HG03469 (cell line): ENCODE measurements around the gene TNRC6C.

Experiments used
- ATAC-seq: cut with Tn5 transposase; IDR thresholded peaks from one replicate; pipeline ENCODE4 v1.9.1; 2021; ENCODE audit warnings: mild to moderate bottlenecking, moderate library complexity, moderate number of reproducible peaks; ENCODE audit not compliant: unreplicated experiment

The TNRC6C gene

DNA sequence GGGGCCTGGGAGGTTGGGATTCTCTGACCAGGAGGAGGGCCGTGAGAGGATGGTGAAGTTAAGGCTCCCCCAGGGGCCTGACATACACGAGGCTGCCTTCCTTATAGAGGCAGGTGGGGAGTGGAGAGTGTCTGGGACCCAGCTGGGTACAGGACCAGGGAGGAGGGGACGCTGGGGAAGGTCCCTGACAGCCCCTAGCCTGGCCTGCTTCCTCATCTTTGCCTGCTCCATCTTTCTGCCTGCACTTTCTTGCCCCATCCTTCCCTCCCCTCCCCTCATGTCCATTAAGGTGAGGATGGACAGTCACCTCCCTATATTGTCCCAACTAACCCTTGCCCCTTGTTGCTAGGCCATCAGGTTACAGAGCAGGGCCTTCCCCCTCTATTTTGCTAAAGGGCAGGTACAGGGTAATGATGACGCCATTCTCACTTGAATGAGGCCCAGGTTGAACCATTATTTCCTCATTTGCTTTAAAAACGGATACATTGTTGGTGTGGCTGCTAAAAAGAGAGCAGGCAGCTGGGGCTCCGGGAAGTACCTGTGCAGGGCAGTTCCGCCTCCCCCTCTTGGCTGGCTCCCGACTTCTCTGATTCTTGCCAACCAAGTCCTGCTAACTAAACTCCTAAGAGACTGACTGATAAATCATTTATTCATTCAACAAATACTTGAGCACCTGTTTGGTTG, 189.0 kb downstream of the TNRC6C start:
- ATAC-seq = no peak

DNA sequence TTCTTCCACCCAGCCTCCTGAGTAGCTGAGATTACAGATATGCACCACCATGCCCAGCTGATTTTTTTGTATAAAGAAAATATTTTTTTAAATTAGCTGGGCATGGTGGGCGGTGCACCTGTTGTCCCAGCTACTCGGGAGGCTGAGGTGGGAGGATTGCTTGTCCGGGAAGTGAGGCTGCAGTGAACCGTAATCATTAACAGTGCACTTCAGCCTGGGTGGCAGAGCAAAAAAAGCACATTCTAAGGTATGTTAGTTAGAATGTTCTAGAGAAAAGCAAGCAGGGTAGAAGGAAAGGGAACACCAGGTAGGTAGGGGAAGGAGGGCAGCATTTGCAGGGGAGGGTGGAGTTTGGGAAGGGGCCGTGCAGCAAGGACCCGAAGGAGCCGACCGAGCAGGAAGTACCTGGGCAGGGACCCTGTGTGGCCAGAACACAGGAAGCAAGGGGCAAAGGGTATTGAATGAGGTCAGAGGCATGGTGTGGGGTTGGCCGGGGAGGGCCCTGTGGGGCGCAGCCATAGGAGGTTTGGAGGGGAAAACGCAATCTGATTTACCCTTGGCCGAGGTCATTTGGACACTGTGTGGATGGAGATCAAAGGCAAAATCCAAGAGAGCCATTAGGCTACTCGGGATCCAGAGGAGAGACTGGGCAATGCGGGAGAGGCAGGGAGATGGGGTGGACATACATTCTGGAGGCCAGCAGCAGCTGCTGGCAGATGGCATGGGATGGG, 189.9 kb downstream of the TNRC6C start:
- ATAC-seq = no peak

DNA sequence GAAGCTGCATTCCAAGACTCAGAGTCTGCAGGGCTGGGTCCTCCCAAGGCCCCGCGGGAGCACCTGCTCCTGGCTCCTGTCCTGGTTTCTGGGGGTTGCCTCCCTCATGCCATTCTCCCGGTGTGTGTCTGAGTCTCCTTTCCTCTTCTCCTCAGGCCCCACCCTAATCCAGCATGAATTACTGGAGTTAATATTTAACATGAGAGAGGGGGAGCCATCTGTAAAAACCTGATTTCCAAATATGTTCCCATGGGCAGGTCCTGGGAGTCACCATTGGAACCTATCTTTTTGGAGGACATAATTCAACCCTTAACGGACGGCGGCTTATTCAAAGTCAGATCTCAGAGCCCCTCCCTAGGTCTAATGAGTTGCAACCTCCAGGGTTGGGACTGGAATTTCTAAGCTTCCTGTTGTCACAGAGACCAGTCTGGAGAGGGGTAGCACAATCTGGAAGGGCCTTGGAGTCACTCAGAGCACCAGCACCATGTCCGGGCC, 193.1 kb downstream of the TNRC6C start:
- no peak for ATAC-seq

DNA sequence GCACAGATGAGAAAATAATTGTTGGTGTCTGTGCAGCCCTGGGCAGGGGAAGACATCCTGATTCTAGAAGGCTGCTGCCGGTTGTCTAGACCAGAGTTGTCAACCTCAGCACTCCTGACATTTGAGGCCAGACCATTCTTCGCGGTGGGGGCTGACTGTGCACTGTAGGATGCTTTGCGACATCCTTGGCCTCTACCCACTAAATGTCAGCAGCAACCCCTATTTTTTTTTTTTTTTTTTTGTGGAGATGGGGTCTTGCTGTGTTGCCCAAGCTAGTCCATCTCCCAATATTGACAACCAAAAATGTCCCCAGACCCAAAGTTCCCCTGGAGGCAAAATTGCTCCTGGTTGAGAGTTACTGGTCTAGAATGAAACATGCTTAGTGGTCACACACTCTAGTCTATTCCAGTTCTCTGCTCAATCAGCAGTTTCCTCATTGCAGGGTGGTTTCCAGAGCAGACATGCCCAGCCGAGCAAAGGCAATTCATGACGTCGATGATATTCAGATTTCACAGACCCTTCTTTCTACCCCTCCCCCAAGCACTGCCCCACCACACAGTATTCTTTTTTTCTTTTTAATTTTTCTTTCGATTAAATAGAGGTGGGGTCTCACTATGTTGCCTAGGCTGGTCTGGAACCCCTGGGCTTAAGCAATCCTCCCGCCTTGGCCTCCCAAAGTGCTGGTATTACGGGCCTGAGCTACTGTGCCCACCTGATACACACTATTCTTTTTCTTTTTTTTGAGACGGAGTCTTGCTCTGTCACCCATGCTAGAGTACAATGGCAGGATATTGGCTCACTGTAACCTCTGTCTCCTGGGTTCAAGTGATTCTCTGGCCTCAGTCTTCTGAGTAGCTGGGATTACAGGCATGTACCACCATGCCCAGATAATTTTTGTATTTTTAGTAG, 196.7 kb downstream of the TNRC6C start:
- ATAC-seq = no peak
